Measurements from ENCODE around the gene PRR19.

The PRR19 gene

DNA sequence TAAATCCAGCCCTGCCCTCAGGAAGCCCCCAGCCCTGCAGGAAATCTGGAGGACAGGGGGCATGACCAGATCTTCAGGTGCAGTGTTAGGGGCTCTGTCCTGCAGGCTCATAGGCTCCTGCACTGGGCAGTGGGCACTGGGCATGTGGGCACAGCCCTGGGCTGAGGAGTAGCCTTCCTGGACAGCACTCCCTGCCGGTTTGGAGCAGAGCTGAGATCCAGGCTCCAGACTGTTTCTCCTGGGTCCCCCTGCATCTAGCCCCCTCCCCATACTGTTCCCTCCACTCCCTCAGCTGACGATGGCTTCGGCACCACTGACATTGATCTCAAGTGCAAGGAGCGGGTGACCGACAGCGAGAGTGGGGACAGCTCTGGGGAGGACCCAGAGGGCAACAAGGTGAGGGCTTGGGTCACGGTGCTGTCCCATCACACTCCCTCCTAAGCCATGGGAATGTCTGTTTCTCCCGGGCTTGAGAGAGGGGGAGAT lies 12.3 kb upstream of the PRR19 start:
- H3K4me2 ChIP-seq (ENCODE audit: low read depth, low read length, poor library complexity, severe bottlenecking), result no peak overlapping the region
- peaks cover 23% of the 10 kb centered on the region for H3K79me2 ChIP-seq (ENCODE audit: insufficient read depth, low read length)
- H3F3A ChIP-seq (ENCODE audit: low read depth), result no peaks in the 10 kb centered on the region
- H3K36me3 ChIP-seq (ENCODE audit: insufficient read depth, low read length), result peaks cover 64% of the 10 kb centered on the region; the same call in 1 of the 2 replicates
- H3K4me3 ChIP-seq (ENCODE audit: low read length, poor library complexity, severe bottlenecking), result no peak overlapping the region
- H2AFZ ChIP-seq (ENCODE audit: low read length), result no peak overlapping the region
- H3K9me3 ChIP-seq (ENCODE audit: insufficient read depth, low read depth, low read length), result no peaks in the 10 kb centered on the region
- no peak overlapping the region for H3K9ac ChIP-seq (ENCODE audit: low read depth, low read length, poor library complexity, severe bottlenecking)
- peaks cover 22% of the 10 kb centered on the region for H4K20me1 ChIP-seq (ENCODE audit: insufficient read depth, low read length, poor library complexity, severe bottlenecking)
- no peak for TF ChIP-seq EZH2phosphoT487 (IDR thresholded peaks at IDR 0.05; ENCODE audit: borderline replicate concordance)
- TF ChIP-seq, protein P1, sequence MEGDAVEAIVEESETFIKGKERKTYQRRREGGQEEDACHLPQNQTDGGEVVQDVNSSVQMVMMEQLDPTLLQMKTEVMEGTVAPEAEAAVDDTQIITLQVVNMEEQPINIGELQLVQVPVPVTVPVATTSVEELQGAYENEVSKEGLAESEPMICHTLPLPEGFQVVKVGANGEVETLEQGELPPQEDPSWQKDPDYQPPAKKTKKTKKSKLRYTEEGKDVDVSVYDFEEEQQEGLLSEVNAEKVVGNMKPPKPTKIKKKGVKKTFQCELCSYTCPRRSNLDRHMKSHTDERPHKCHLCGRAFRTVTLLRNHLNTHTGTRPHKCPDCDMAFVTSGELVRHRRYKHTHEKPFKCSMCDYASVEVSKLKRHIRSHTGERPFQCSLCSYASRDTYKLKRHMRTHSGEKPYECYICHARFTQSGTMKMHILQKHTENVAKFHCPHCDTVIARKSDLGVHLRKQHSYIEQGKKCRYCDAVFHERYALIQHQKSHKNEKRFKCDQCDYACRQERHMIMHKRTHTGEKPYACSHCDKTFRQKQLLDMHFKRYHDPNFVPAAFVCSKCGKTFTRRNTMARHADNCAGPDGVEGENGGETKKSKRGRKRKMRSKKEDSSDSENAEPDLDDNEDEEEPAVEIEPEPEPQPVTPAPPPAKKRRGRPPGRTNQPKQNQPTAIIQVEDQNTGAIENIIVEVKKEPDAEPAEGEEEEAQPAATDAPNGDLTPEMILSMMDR (conservative IDR thresholded peaks at IDR 0.05; ENCODE audit: low read length), result no peak
- H3K27me3 ChIP-seq (ENCODE audit: insufficient read depth, low read length, poor library complexity, severe bottlenecking), result no peaks in the 10 kb centered on the region
- H3K4me1 ChIP-seq (ENCODE audit: insufficient read depth, low read length, poor library complexity, severe bottlenecking), result peaks cover 19% of the 10 kb centered on the region
- no peaks in the 10 kb centered on the region for H3K9me2 ChIP-seq (replicated peaks; ENCODE audit: low read depth, low read length)

DNA sequence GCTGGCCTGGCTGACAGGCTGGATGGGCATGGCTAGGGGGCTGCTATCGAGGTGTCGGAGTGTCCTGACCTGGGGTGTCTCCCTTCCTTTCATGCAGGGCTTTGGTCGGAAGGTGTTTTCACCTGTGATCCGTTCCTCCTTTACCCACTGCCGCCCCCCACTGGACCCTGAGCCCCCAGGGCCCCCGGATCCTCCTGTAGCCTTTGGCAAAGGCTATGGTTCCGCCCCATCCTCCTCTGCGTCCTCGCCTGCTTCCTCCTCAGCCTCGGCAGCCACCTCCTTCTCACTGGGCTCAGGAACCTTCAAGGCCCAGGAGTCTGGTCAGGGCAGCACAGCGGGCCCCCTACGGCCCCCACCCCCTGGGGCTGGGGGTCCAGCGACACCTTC lies 11.8 kb upstream of the PRR19 start:
- Histone ChIP-seq H3K9me3 (ENCODE audit: insufficient read depth, low read depth, low read length) (no peaks in the 10 kb centered on the region), H3K9ac (ENCODE audit: low read depth, low read length, poor library complexity, severe bottlenecking) (no peak overlapping the region), H2AFZ (ENCODE audit: low read length) (no peak overlapping the region), H3K9me2 (replicated peaks; ENCODE audit: low read depth, low read length) (no peaks in the 10 kb centered on the region), H3K4me2 (ENCODE audit: low read depth, low read length, poor library complexity, severe bottlenecking) (no peak overlapping the region), H4K20me1 (ENCODE audit: insufficient read depth, low read length, poor library complexity, severe bottlenecking) (peaks cover 17% of the 10 kb centered on the region), H3K36me3 (ENCODE audit: insufficient read depth, low read length) (peaks cover 66% of the 10 kb centered on the region; the same call in 1 of the 2 replicates), H3K79me2 (ENCODE audit: insufficient read depth, low read length) (peaks cover 18% of the 10 kb centered on the region), H3K4me1 (ENCODE audit: insufficient read depth, low read length, poor library complexity, severe bottlenecking) (peaks cover 13% of the 10 kb centered on the region), H3K27me3 (ENCODE audit: insufficient read depth, low read length, poor library complexity, severe bottlenecking) (no peaks in the 10 kb centered on the region), H3K4me3 (ENCODE audit: low read length, poor library complexity, severe bottlenecking) (no peak overlapping the region), H3F3A (ENCODE audit: low read depth) (no peaks in the 10 kb centered on the region)
- TF ChIP-seq, protein P1 (conservative IDR thresholded peaks at IDR 0.05; ENCODE audit: low read length), result no peak
- no peak for TF ChIP-seq EZH2phosphoT487 (IDR thresholded peaks at IDR 0.05; ENCODE audit: borderline replicate concordance)

GRCh38 chr19:42290523-42291434 lies 11.2 kb upstream of the PRR19 start:
- Histone ChIP-seq H3F3A (ENCODE audit: low read depth) (no peaks in the 10 kb centered on the region), H3K4me1 (ENCODE audit: insufficient read depth, low read length, poor library complexity, severe bottlenecking) (peaks cover 7% of the 10 kb centered on the region), H3K4me3 (ENCODE audit: low read length, poor library complexity, severe bottlenecking) (no peak overlapping the region), H2AFZ (ENCODE audit: low read length) (no peak overlapping the region), H3K27me3 (ENCODE audit: insufficient read depth, low read length, poor library complexity, severe bottlenecking) (no peaks in the 10 kb centered on the region), H3K36me3 (ENCODE audit: insufficient read depth, low read length) (peaks cover 66% of the 10 kb centered on the region; the same call in 1 of the 2 replicates), H3K9me2 (replicated peaks; ENCODE audit: low read depth, low read length) (no peaks in the 10 kb centered on the region), H4K20me1 (ENCODE audit: insufficient read depth, low read length, poor library complexity, severe bottlenecking) (peaks cover 10% of the 10 kb centered on the region), H3K9ac (ENCODE audit: low read depth, low read length, poor library complexity, severe bottlenecking) (no peak overlapping the region), H3K9me3 (ENCODE audit: insufficient read depth, low read depth, low read length) (no peaks in the 10 kb centered on the region), H3K79me2 (ENCODE audit: insufficient read depth, low read length) (peaks cover 11% of the 10 kb centered on the region; the same call in 1 of the 2 replicates), H3K4me2 (ENCODE audit: low read depth, low read length, poor library complexity, severe bottlenecking) (no peak overlapping the region)
- TF ChIP-seq, protein P1 (conservative IDR thresholded peaks at IDR 0.05; ENCODE audit: low read length), result peak; percentile 98
- TF ChIP-seq EZH2phosphoT487 (IDR thresholded peaks at IDR 0.05; ENCODE audit: borderline replicate concordance), result no peak
